Coronary artery (tissue), 2 donors: Measurements from ENCODE around the gene REM2.

Experiments
- DNase-seq: peaks from one replicate; pipeline ENCODE4 v3.0.0-alpha.2; 2017; ENCODE audit warnings: low spot score
- H3K27ac ChIP-seq, 2 donors: fragments of 200-600 bp; sonication (generic); one replicate each; pipeline ENCODE4 v1.5.1; 2016 to 2019
- H3K4me3 ChIP-seq: fragments of 200-600 bp; sonication (generic); 2 replicates; pipeline ENCODE4 v1.5.1; 2016; ENCODE audit warnings: mild to moderate bottlenecking, moderate library complexity
- TF ChIP-seq, protein P1 (sequence below): fragments of 200-600 bp; sonication (generic); IDR thresholded peaks from one replicate; pipeline ENCODE4 v1.5.1; 2019; ENCODE audit warnings: antibody characterized with exemption

Gene REM2

DNA sequence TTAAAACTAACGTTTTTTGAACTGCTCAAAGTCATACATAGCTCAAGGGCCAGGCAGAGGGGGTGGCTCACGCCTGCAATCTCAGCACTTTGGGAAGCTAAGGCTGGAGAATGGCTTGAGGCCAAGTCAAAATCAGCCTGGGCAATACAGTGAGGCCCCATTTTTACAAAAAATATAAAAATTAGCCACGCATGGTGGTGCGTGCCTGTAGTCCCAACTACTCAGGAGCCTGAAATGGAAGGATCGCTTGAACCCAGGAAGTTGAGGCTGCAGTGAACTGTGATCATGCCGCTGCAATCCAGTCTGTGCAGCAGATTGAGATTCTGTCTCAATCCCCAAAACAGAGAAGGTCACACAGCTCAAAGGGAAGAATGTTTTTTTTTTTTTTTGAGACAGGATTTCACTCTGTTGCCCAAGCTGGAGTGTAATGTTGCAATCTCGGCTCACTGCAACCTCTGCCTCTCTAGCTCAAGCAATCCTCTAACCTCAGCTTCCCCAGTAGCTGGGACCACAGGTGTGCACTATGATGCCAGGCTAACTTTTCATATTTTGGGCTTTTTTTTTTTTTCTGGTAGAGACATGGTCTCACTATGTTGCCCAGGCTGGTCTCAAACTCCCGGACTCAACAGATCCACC, 33.0 kb downstream of the REM2 start:
- Histone ChIP-seq H3K27ac (no peak overlapping the region), H3K4me3 (no peak overlapping the region)
- TF ChIP-seq, protein P1, sequence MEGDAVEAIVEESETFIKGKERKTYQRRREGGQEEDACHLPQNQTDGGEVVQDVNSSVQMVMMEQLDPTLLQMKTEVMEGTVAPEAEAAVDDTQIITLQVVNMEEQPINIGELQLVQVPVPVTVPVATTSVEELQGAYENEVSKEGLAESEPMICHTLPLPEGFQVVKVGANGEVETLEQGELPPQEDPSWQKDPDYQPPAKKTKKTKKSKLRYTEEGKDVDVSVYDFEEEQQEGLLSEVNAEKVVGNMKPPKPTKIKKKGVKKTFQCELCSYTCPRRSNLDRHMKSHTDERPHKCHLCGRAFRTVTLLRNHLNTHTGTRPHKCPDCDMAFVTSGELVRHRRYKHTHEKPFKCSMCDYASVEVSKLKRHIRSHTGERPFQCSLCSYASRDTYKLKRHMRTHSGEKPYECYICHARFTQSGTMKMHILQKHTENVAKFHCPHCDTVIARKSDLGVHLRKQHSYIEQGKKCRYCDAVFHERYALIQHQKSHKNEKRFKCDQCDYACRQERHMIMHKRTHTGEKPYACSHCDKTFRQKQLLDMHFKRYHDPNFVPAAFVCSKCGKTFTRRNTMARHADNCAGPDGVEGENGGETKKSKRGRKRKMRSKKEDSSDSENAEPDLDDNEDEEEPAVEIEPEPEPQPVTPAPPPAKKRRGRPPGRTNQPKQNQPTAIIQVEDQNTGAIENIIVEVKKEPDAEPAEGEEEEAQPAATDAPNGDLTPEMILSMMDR, result no peak
- no peak for DNase-seq

GRCh38 chr14:22918804-22919600, 36.0 kb downstream of the REM2 start, which contains the start of gene RBM23:
RBM23 (minus strand) TSS chr14:22919149.
- TF ChIP-seq, protein P1, result no peak
- DNase-seq, result peak; percentile 100
- H3K27ac ChIP-seq, result peak within 1 kb of the TSS; percentile 96 to 99
- H3K4me3 ChIP-seq, result peak within 1 kb of the TSS; percentile 86

- TF ChIP-seq, protein P1, result no peak
- no peak for DNase-seq
- Histone ChIP-seq H3K4me3 (peak overlapping the region; percentile 66), H3K27ac (peak overlapping the region; percentile 91 to 99)
These were observed 36.5 kb downstream of the REM2 start for GRCh38 chr14:22919601-22919921.

DNA sequence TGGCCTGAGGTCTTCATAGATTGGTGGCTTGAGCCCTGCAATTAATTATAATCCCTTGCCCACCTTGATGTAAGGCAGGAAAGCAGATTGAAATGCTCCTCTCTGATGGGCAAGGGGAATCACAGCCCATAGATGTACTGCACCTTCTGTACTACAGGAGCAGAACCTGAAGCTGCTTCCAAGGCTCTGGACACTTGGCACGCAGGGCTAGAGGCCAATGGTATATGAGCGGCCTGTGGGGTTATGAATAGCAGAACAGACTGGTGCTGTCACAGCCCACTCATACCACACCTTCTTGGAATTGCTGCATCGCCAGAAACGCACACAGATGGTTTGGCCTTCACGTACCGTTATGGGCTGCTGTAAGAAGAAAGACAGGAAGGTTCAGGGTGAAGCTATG, 37.7 kb downstream of the REM2 start:
- H3K27ac ChIP-seq, result no peak overlapping the region
- no peak overlapping the region for H3K4me3 ChIP-seq
- DNase-seq, result no peak
- TF ChIP-seq, protein P1, result no peak

DNA sequence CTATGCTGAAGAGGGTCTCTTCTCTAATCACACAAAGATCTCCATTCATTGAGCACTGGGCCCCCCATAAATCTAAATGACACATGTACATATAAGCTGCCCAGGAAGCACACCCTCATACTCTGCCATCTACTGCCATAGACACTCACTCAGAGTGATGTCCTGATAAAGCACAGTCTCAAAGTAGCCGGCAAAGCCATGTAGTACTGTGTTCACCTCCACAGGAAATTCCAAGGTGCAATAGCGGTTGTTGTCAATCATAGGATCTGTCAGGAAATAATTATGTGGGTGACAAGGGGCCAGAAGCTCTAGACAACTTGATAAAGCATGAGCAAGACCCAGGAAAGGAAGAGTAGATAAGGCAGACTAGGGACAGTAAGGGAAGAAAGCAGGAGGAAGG, 39.3 kb downstream of the REM2 start:
- no peak overlapping the region for H3K27ac ChIP-seq
- DNase-seq, result no peak
- TF ChIP-seq, protein P1, result no peak
- no peak overlapping the region for H3K4me3 ChIP-seq

DNA sequence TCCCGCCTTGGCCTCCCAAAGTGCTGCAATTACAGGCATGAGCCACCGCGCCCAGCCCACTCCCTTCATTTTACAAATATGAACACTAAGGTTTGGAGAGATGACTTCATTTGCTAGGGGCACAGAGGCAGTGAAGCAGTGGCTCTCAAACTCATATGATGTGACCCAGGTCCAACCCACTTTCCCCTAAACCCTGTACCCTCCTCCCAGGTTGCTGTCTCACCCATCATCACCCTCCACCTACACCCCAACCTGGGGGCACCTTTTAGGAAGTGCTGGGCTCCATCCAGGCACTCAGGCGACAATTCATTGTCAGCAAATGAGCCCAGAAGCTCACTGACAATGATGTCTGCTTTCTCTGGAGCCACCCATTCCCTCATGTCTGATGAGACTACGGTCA, 40.7 kb downstream of the REM2 start:
- TF ChIP-seq, protein P1, result no peak
- no peak for DNase-seq
- Histone ChIP-seq H3K27ac (no peak overlapping the region), H3K4me3 (no peak overlapping the region)

DNA sequence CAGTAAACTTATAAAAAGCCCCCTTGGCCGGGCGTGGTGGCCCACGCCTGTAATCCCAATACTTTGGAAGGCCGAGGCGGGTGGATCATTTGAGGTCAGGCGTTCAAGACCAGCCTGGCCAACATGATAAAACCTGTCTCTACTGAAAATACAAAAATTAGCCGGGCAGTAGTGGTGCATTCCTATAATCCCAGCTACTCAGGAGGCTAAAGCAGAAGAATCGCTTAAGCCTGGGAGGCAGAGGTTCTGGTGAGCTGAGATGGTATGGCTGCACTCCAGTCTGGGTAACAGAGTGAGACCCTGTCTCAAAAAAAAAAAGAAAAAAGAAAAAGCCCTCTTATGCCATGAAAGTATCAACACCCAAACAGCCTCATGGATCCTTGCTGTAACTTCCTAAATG, 42.5 kb downstream of the REM2 start:
- Histone ChIP-seq H3K27ac (no peak overlapping the region), H3K4me3 (no peak overlapping the region)
- DNase-seq, result no peak
- TF ChIP-seq, protein P1, result no peak
